ENCODE data around the gene GNG8. TPM values are rescaled to one million over a fixed set of nuclear protein-coding genes. Genes with fewer than 3 reads are reported as not detected.

The GNG8 gene
- total and polyA plus RNA-seq, 9 of the 15 experiments (the other 6 are each of a cell fraction or from before 2014, with no cell fraction given) = 1.3 TPM; not detected in 8

GRCh38 chr19:46600384-46601317 is 35.4 kb downstream of the GNG8 start (continued):
- TF ChIP-seq ZBTB7A (IDR thresholded peaks at IDR 0.05; ENCODE audit: borderline replicate concordance, control insufficient read depth, low read depth, low read length) = peak; percentile 46
- peak; percentile 72; the same call in 1 of the 2 replicates for TF ChIP-seq ZNF707 (CRISPR knock-in tag; conservative IDR thresholded peaks at IDR 0.05)
- peak; percentile 60; the same call in 1 of the 2 replicates for TF ChIP-seq ARID4B (CRISPR knock-in tag; IDR thresholded peaks at IDR 0.05)
- peak; percentile 98 for TF ChIP-seq ZNF197 (CRISPR knock-in tag; IDR thresholded peaks at IDR 0.05; ENCODE audit: low read depth)
- TF ChIP-seq GABPA (tag; conservative IDR thresholded peaks at IDR 0.05; ENCODE audit: low read depth) = peak; percentile 71
- TF ChIP-seq CHD2 (IDR thresholded peaks at IDR 0.05; ENCODE audit: low read depth, low read length) = peak; percentile 94
- peak; percentile 93 for TF ChIP-seq BHLHE40 (IDR thresholded peaks at IDR 0.05; ENCODE audit: low read length)
- no peak for TF ChIP-seq SFPQ (IDR thresholded peaks at IDR 0.05; ENCODE audit: low read depth, low read length)
- no peak for TF ChIP-seq IRF1 (CRISPR knock-in tag; IDR thresholded peaks at IDR 0.05; ENCODE audit: borderline replicate concordance)
- no peak for TF ChIP-seq MITF (IDR thresholded peaks at IDR 0.05)
- no peak for TF ChIP-seq ZNF696 (CRISPR knock-in tag; conservative IDR thresholded peaks at IDR 0.05)
- no peak for TF ChIP-seq ZNF253 (CRISPR knock-in tag; conservative IDR thresholded peaks at IDR 0.05)
- TF ChIP-seq ZNF79 (CRISPR knock-in tag; IDR thresholded peaks at IDR 0.05; ENCODE audit: low read depth) = 0 out of 2 replicates have a peak, but pooled peaks have one; percentile 44
- TF ChIP-seq GATAD2B (IDR thresholded peaks at IDR 0.05; ENCODE audit: borderline replicate concordance) = peak; percentile 74
- peak; percentile 85; the same call in 1 of the 2 replicates for TF ChIP-seq FOXP1 (CRISPR knock-in tag; IDR thresholded peaks at IDR 0.05)
- peak; percentile 66; the same call in 1 of the 2 replicates for TF ChIP-seq TAF7 (tag; IDR thresholded peaks at IDR 0.05)
- peak; percentile 71 for TF ChIP-seq FOS (IDR thresholded peaks at IDR 0.05; ENCODE audit: extremely low read depth, insufficient read length)
- peak in 1 of 2 experiments; percentile 53; a peak in 1 of 4 replicates for TF ChIP-seq SRF (CRISPR knock-in tag; IDR thresholded peaks at IDR 0.05)

Data from K562 (cell line).